HG03280 (cell line): ENCODE results near the gene VAC14.

ENCODE experiments used
- ATAC-seq: cut with Tn5 transposase; IDR thresholded peaks from one replicate; pipeline ENCODE4 v1.9.1; 2021; ENCODE audit warnings: mild to moderate bottlenecking, moderate library complexity; ENCODE audit not compliant: unreplicated experiment

Gene VAC14

DNA sequence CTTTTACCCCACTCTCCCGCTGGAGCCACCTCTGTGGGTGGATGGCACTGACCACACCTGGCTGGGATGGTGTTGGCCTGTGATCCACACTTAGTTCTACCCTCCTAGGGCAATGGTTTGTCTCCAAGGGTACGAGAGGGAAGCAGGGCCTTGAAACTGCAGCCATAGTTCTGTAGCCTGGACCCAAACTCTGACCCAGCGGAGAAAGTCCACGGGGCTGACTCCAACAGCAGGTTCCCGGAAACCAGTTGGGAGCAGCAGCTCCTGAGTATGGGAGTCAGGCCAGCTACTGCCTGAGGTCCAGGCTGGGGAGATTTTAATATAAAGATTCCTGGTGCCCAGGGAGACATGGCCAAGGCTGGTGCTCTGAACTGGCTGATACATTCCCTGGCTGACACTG, 91.5 kb downstream of the VAC14 start:
- ATAC-seq: no peak

GRCh38 chr16:70708366-70709246, 92.4 kb downstream of the VAC14 start:
- no peak for ATAC-seq

GRCh38 chr16:70706948-70707465, 94.0 kb downstream of the VAC14 start:
- ATAC-seq: no peak

DNA sequence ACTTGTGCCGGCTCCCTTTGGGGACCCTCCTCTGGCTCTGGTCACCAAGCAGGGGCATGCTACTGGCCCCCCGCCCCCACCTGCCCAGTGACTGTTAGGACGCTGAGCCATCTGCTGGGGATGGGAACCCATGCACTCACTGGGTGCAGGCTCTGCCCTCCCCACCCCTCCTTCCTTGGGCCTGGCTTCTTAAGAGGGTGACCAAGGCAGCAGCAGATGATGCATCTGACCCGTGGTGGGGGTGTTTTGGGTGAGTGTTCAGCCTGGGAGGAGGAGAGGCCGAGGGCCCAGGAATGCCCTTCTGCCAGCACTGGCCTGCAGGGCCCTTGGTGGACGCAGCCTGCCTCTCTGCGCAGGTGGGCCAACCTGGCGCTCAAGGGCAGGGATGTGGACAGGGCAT, 95.9 kb downstream of the VAC14 start:
- no peak for ATAC-seq

DNA sequence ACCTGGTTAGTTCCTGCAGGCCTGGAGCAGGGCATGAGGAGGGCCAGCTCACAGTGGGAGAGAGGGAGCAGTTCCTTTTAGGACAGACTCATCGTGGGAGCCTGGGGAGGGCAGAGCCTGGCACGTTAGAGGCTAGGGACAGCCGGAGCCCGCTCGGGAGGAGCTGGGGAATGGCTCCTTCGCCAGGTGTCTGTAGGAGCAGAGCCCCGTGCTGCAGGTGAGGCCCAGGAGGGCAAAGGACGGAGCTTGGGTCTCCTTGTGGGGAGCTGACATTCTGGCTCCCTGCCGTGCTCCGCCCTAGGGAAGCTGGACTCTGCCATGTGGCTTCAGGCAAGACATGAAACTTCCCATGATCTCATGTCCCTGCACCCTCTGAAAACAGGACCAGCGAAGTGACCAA, 96.4 kb downstream of the VAC14 start:
- no peak for ATAC-seq

DNA sequence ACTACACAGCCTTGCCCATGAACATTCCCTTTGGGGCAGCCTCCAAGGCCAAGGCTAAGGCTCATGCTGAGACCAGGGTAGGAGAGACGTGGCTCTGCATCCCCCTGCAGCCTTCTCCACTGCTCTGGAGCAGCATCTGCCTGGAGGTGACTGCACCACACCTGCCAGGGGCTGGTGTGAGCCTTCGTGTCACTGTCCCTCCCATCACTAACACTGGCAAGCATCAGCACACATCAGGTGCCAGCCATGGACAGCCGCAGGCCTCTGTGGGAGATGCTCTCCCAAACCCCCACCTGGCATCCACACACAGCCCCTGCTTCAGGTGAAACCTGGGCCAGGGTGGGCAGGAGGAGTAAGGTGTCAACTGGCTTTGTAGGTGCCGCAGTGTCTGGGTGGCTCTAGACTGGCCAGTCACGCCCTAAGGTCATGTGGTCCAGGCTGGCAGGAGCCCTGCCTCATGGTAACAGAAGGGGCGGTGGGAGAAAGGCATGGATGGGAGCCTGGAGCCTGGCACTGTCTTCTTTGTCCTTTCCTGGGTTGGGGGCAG, 97.0 kb downstream of the VAC14 start:
- ATAC-seq: no peak

DNA sequence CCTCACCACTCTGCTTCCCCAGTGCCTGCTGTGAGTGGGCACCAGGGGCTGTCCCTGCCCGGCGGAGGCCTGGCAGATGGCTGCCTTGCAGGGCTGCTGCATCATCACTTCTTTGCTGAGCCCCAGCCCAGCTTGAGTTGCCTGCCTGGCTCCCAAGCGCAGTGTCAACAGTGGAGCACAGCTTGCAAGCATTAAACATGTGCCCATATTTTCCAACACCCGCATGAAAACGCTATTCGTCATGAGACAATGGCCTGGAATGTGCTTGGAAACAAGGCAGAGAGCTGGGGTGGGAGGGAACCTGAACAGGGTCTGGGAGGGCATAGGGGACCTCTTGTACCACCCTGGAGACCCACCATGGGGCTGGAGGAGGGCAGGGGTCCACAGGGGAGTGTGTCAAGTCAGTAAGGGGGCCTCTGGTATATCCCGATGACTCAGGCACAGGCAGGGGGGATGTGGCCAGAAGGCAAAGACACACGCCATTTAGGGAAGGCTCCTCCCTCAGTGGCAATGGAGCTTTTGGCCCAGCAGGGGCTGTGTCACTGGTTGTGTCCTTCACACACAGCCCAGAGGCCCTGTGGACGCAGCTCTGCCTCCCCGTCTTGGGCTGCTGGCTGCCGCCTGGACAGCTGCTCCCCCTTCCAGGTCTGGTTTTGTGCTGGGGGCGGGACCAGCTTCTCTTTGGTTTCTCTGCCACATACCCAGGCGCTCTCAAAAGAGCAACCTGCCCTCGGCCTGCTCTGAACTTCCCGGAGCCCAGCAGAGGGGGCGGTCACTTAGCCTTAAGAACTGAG, 97.7 kb downstream of the VAC14 start:
- no peak for ATAC-seq

DNA sequence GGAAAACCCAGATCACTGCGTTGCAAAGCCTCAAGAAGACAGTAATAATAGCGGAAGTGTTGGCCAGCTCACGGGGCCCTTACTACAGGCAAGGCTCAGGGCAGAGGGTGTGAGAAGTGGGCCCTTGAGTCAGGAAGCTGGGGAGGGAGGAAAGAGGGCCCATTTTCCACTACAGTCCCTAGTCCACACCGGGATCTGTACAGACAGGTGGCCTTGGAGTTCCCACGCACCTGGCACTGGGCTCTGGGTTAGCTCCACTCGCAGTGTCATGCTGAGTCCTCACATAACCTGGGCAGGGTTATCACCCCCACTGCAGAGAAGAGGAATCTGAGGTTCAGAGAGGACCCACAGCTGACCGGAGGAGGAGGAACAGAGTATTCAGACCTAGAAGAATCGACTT, 98.3 kb downstream of the VAC14 start:
- no peak for ATAC-seq

DNA sequence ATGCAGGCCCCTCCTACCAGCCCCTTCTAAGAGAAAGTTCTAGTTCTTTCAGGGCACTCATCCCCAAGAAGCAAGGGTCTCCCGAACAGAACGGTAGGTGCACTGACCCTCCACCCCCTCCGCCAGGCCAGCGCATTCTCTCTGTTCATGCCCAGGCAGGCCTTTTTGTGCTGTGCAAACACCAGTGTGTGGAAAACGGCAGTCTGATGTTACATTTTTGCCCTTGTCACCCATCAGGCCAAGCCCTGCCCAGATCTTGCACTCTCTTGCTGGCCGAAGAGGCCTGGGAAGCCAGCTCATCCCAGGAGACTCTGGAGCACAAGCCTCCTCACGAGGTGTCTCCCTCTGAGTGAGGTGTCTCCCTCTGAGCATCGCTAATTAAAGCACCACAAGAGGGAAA, 99.0 kb downstream of the VAC14 start:
- ATAC-seq: no peak

- no peak for ATAC-seq
These were observed 99.4 kb downstream of the VAC14 start for GRCh38 chr16:70701596-70701995.

GRCh38 chr16:70701036-70701435, 99.9 kb downstream of the VAC14 start:
- no peak for ATAC-seq

DNA sequence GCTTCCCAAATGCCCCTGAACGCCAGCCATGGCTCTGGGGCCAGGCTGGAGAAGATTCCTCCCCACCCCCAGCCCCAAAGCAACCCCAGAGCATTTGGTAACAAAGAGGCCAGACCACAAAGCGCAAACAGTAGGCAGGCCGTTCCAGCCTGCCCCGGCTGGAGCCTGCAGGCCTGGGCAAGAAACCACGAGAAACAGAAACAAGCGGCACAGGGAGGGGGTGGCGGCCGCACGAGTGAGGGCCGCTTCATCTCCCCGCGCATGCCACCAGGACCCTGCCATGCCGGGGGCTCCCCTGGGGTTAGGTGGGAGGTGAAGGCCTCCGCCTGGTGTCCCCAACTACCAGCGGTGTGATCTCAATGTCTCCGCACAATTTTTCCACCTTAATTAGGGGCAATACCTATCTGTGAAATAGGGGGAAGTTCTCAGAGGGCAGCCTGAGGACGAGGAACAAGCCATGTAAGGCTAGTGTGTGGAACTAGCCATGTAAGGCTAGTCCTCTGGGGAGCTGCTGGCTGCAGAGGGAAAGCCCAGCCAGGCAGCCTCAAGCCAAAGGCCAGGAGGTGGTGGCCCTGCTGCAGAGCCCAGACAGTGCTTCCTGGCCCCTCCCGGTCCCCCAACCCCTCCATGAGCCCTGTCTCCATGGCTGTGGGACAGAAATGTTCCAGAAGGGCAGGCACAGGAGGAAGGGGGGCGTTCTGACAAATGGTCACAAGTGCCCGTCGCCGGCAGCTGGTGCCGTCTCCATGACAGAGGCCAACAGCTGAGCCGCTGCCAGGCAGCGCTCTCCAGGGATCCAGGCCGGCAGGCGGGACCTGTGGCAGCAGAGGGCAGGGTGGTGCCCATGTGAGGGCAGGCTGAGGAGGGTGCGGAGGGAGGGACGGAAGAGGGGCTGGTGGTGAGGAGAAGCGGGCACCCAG, 100.6 kb downstream of the VAC14 start:
- ATAC-seq: no peak

DNA sequence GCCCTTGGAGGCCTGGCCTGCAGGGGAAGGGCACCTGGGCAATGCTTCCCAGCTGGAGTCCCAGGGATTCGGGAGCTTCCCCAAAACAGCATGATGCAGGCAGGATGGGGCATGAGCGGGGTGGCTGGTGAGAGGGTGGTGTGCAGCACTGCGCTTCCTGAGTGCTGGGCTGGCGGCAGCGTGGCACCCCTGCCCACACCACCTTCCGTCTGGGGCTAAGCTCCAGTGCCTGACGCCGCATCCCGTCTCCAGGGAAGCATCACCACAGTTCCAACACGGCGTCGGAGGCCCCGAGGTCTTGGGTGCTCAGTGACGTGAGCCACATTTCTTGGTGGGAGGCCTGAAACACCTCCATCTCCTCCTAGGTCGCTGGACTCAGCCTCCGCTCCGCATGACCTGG, 101.3 kb downstream of the VAC14 start:
- no peak for ATAC-seq

DNA sequence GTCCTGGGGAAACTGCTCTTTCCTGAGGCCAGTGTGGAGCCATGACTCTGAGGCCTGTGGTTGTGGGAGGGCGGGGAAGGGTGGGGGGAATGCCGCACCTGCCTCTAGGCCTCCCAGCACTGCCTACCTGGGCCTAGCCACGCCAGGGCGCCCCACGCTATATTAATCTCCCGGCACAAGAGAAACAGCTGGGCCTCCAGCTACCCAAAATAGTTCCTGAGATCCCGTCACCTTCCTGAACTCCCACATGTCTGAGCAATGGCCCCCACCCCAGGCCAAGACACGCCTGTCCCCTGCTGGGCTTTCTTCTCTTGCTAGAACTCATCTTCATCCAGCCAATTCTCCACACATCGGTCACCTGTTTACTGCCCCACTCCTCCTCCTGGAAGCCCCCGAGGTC, 102.1 kb downstream of the VAC14 start:
- no peak for ATAC-seq

GRCh38 chr16:70697594-70698170, 103.3 kb downstream of the VAC14 start:
- ATAC-seq: no peak

DNA sequence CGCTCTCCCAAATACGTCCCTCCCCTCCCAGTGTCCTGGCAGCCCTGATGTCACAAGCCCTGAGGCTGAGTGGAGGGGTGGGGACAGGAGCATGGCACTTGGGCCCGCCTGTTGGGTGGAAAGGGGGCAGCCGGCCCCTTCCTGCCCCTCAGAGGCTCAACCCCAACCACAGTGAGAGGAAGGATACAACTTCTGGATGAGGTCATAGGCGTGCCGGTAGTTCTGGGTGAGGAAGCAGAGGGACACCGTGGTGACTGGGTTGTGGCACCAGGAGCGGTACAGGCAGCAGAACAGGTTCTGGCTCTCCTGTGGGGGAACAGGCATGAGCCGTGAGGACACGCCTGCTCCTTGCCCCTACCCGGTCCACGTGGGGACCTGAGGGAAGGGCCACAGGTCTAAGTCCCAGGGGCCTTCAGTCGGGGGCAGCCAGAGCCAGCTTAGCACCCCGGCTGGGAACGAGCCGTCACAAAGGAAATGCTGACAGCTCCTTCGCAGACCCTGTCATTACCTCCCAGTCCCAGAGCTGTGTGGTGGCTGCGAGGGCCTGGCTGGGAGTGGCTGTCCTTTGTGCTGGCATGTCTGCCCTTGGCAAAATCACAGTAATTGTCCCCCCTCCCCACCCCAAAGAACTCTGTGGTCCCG, 103.9 kb downstream of the VAC14 start:
- no peak for ATAC-seq

DNA sequence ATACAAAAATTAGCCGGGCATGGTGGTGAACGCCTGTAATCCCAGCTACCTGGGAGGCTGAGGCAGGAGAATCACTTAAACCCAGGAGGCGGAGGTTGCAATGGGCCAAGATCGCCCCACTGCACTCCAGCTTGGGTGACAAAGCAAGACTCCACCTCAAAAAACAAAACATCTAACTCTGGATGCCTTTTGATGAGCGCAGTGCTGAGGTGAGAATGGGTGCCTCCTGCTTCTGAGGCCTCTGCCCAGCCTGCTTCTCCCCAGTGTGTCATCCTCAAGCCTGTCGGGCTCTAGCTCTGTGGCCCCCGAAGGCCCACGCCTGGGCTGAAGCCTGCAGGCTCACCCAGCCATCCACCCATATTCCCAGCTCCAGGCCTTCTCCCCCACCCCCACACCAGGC, 104.6 kb downstream of the VAC14 start:
- ATAC-seq: no peak

DNA sequence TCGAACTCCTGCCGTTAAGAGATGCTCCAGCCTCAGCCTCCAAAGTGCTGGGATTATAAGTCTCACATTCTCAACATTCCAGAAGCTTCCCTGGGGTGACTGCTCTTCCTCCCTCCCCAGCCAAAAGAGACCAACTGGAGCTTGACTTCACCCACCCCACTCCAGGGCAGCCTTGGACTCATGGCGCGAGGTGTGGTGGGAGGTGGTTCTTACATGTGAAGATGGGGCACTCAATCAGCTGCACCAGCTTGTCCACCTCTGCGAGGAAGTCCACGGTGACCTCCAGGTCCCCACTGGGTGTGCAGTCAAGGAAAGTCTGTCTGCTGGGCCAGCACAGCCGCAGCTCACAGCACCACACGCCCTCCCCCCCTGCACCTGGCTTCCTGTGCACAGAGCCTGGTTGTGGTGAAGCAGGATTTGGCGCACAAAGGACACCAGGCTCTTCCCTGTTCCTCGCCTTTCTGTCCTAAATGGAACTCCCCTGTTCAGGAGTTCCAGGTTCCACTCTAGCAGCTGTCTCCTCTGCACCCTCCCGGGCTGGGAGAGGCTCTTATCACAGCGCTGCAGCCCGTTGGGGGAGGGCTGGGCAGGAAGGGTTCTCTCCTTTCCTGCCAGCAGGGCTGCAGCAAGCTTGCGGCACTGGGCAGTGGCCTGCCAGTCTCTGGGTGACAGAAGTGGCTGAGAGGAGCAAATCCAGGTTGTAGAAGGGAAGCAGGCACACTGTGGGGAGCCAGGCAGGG, 105.5 kb downstream of the VAC14 start:
- ATAC-seq: no peak

DNA sequence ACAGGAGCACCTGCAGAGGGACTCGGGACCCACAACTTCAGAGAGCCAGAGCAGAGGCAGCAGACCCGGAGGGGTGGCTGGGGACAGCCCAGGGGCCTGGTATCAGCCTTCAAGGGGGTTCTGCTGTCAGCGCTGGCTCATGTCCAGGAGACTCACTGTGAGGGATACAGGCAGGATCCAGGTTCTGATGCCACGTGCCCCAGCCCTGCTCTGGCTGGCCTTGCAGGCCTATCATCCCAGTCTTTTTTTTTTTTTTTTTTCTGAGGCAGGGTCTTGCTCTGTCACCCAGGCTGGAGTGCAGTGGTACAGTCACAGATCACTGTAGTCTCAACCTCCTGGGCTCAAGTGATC, 106.1 kb downstream of the VAC14 start:
- ATAC-seq: no peak
